Stomach (tissue), 4 donors: ENCODE measurements around the gene P3R3URF.

Experiments used
- EP300 ChIP-seq: sonication (generic); formaldehyde crosslinking; IDR thresholded peaks from one replicate; pipeline ENCODE4 v1.6.1; 2017; ENCODE audit warnings: antibody characterized with exemption
- POLR2A ChIP-seq, 4 donors: fragments of 450-650 bp; IDR thresholded peaks; one replicate each; pipeline ENCODE4 v1.6.1; 2016; ENCODE audit warnings: antibody characterized with exemption in 4 of 4, control low read depth in 2 of 4, mild to moderate bottlenecking in 1 of 4, moderate library complexity in 1 of 4
- POLR2AphosphoS5 ChIP-seq, 3 donors: sonication (generic); formaldehyde crosslinking; IDR thresholded peaks; one replicate each; pipeline ENCODE4 v1.6.1; 2016; ENCODE audit warnings: antibody characterized with exemption in 3 of 3
- TF ChIP-seq, protein P1 (sequence below), 7 experiments: fragments of 450-650 bp in 4 of 7; fragments of 200-600 bp in 3 of 7; sonication (generic) in 3 of 7; IDR thresholded peaks; one replicate each; pipeline ENCODE4 v1.5.1; 2016 to 2019; ENCODE audit warnings: antibody characterized with exemption in 7 of 7, control low read depth in 2 of 7, mild to moderate bottlenecking in 1 of 7

- TF ChIP-seq, protein P1, sequence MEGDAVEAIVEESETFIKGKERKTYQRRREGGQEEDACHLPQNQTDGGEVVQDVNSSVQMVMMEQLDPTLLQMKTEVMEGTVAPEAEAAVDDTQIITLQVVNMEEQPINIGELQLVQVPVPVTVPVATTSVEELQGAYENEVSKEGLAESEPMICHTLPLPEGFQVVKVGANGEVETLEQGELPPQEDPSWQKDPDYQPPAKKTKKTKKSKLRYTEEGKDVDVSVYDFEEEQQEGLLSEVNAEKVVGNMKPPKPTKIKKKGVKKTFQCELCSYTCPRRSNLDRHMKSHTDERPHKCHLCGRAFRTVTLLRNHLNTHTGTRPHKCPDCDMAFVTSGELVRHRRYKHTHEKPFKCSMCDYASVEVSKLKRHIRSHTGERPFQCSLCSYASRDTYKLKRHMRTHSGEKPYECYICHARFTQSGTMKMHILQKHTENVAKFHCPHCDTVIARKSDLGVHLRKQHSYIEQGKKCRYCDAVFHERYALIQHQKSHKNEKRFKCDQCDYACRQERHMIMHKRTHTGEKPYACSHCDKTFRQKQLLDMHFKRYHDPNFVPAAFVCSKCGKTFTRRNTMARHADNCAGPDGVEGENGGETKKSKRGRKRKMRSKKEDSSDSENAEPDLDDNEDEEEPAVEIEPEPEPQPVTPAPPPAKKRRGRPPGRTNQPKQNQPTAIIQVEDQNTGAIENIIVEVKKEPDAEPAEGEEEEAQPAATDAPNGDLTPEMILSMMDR (IDR thresholded peaks at IDR 0.05) = no peak
- TF ChIP-seq POLR2A (IDR thresholded peaks at IDR 0.05) (no peak), EP300 (no peak), POLR2AphosphoS5 (IDR thresholded peaks at IDR 0.05) (no peak)
Observed at GRCh38 chr1:46204406-46204742, 28.1 kb upstream of the P3R3URF start.
